ENCODE results near the gene RERE. TPM values are rescaled to one million over a fixed set of nuclear protein-coding genes. Genes with fewer than 3 reads are reported as not detected.

Gene RERE
- total RNA-seq, 1 donor from 2014 or later, result 78.2 TPM

DNA sequence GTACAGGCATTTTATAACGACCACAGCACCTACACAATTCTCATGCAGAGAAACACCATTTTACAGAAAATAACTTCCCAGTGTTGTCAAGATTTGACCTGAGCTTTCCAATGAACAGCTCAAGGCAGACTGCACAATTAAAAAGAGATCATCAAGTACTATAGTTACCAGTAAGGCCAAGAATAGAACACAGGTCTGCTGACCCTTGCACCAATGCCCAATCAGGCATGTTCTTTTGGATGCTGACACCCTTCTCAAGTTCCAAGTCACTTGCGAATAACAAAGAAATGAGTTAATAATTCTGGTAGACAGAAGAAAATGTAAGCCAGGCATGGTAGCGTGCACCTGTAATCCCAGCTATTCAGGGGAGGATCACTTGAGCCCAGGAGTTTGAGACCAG lies 397.6 kb downstream of the RERE start:
- intact Hi-C loops (cut with micrococcal nuclease), result loop anchor here (5.0 to 10.0 kb wide), 3 partner anchors 38 to 235 kb away; no protein-coding TSS in a partner anchor

- intact Hi-C loops (cut with micrococcal nuclease), result no loop called here
Measured at GRCh38 chr1:8419172-8419571, 398.3 kb downstream of the RERE start.

GRCh38 chr1:8418301-8418700 lies 399.1 kb downstream of the RERE start:
- intact Hi-C loops (cut with micrococcal nuclease), result no loop called here

GRCh38 chr1:8417625-8418024 lies 399.8 kb downstream of the RERE start:
- intact Hi-C loops (cut with micrococcal nuclease), result no loop called here

DNA sequence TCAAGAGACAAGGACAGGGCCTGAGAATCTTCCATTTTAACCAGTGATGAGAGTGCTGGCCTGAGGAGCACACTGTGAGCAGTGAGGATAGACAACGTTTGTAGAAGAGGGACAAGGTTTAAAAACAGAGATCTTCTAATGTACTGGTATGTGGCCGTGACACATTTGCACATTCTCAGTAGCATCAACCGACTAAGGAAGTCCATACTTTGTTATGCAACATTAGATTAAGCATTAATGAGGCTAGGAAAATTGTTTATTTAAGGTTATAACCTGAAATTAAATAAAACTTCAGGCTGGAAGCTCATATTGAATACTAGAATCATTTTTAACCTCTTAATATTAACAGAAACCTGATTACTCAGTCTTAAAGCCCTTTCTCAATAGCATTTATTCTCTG lies 400.6 kb downstream of the RERE start:
- intact Hi-C loops (cut with micrococcal nuclease), result no loop called here

DNA sequence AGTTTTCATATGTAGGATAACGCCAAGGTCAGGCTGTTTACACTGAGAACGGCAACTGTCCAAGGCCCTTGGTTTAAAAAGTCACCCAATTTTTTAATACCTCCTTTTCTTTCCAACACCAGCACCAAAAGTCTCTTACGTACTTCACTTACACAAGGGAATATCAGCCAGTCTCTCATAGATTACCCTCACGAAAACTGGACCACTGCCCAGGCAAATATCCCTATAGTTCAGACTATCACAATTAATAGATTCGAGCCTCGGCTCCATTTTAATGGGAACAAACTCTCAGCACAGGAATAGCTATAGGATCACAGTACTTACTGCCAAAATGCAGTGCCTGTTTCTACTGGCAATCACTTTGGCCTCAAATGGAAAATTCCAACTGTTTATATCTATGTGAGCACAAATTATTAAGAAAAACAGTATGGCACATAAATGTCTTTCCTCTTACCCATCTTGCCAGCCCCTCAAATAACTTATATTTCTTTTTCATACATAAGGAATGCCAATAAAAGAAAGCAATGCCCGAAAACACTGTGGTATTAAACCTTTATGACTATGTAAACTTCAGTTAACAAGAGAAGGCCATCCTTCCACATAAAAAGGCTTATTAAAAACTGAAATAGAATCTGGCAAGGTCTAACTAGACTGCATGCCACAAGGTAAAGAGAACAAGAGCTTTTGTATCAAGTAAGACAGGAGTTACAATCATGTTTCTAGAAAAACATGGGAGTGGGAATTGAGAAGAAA lies 401.7 kb downstream of the RERE start:
- intact Hi-C loops (cut with micrococcal nuclease), result no loop called here

DNA sequence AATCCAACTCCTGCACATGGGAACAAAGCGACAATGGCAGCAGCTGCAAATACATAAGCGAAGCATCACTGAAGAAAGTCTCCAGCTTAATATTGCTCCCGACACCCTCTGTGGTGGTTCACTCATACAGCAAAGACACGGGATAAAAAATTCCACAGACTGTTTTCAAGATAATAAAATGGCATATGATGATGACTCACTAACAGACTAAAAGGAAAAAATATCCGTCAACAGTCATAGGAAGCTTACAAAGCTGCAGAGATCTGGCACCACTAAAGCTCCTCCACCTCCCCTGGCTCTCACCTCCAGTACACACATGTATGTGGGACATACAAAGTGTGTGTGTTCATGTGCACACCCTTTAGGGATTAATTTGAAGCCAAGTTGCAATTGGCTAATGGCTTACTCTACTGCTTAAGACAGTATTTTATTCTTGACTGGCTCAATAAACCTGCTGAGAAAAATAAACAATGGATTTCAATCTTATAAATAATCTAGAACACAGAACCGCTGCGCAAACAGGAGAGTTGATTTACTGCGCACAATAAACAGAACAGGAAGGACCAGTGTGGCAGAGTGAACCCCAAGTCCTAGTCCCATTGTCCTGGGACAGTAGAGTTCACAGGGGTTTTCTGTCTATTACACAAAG lies 405.1 kb downstream of the RERE start:
- intact Hi-C loops (cut with micrococcal nuclease), result no loop called here

DNA sequence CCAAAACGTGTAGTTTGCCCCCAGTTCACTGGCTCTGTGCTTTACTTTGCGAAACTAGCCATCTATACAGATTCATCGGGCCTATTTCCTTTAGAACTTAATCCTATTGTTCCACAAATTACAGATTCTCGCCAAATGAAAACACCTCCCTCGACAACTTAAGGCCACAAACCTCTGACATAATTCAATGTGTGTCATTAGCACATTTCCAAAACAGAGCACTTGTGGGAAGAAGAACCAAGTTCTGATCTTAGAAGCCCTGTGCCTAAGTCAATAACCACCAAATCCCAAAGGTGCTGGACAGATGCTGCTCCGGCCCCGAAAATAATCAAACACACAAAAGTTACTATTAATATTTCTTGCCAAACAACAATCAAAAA lies 405.6 kb downstream of the RERE start:
- intact Hi-C loops (cut with micrococcal nuclease), result no loop called here

DNA sequence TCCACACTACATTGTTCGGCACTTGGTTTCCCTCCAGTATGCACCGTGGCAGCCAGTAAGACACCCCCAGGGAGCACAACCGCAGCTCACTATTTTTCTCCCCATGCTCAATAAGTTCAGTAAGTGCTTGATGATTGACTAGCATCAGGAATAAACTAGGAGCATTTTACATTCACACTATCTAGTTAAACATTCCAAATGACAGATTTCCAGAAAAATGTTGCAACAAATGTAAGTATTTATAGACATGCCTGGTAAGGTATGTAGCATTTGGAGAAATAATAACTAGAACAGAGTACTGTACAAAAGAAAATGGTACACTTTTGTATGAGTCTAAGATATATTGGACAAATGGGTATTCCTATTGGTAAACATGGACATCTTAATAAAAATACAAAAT lies 406.6 kb downstream of the RERE start:
- intact Hi-C loops (cut with micrococcal nuclease), result no loop called here

GRCh38 chr1:8409606-8410005 lies 407.8 kb downstream of the RERE start:
- intact Hi-C loops (cut with micrococcal nuclease), result loop anchor here (1.0 to 2.0 kb wide), 2 partner anchors 39 to 152 kb away; no protein-coding TSS in a partner anchor

DNA sequence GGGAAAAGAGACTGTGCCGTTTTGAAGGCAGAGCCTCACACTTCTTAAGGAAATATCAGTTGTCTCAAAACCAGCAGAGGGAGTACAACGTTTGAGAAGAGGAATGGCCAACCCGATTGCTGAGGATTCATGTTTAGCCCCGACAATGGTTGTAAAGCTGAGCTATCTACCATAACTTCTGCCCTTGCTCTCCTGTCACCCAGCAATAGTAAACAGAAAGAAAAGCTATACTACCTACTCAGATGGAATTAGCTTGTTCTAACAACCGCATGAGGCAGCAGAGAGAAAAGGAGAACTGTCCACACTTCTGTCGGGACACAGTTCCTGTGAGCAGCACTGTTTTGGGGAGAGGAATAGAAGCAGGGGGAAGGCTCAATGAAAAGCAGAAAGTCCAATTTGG lies 408.3 kb downstream of the RERE start:
- intact Hi-C loops (cut with micrococcal nuclease), result loop anchor here (1.0 to 2.0 kb wide), 2 partner anchors 40 to 152 kb away; no protein-coding TSS in a partner anchor

DNA sequence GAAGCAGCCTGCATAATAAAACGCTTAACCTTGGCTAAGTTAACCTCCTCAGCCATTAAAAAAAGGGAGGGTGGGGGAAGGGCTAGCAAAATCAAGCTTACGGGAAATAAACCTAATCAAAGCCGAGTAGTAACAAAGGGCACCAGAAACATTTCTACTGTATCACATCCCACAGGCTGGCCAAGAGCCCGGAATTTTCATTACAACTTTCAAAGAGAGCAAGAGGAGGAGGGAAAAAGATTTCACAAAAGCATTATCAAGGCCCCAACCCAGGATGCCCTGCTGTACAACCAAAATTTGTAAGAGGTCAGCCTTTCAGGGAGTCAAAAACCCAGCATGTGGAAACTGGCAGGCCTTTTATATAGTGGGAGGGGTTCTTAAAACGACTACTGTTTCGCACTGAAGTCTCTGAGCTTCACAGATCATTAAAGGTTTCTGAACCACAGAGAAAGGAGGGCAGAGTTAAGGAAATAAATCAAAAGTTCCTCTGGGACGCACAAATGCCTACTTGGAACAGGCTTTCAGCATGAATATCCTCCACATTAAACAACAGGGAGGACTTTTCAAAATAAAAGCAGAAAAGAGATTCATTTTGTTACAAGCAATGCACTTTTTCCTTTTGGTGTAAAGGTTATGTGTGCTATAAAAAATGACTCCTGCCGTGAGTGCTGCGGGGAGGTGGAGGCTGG lies 409.1 kb downstream of the RERE start:
- intact Hi-C loops (cut with micrococcal nuclease), result loop anchor here (2.0 kb wide), 1 partner anchor 41 kb away; no protein-coding TSS in a partner anchor

- intact Hi-C loops (cut with micrococcal nuclease), result loop anchor here (2.0 kb wide), 1 partner anchor 41 kb away; no protein-coding TSS in a partner anchor
Measured at GRCh38 chr1:8407652-8408051, 409.8 kb downstream of the RERE start.

GRCh38 chr1:8406960-8407359 lies 410.5 kb downstream of the RERE start:
- intact Hi-C loops (cut with micrococcal nuclease), result no loop called here

DNA sequence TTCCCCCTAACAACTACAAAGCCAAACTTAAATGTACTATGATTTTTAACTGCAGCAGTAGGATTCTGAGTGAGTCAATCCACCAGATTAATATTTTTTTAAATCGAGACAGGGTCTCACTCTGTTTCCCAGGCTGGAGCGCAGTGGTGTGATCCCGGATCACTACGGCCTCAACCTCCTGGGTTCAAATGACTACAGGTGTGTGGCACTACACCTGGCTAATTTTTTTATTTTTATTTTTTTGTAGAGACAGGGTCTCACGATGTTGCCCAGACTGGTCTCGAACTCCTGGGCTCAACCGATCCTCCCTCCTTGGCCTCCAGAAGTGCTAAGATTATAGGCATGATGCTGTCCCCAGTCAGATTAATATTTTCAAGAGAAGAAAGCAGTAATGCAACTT lies 411.4 kb downstream of the RERE start:
- intact Hi-C loops (cut with micrococcal nuclease), result no loop called here

- intact Hi-C loops (cut with micrococcal nuclease), result no loop called here
Measured at GRCh38 chr1:8404460-8405370, 412.7 kb downstream of the RERE start.

DNA sequence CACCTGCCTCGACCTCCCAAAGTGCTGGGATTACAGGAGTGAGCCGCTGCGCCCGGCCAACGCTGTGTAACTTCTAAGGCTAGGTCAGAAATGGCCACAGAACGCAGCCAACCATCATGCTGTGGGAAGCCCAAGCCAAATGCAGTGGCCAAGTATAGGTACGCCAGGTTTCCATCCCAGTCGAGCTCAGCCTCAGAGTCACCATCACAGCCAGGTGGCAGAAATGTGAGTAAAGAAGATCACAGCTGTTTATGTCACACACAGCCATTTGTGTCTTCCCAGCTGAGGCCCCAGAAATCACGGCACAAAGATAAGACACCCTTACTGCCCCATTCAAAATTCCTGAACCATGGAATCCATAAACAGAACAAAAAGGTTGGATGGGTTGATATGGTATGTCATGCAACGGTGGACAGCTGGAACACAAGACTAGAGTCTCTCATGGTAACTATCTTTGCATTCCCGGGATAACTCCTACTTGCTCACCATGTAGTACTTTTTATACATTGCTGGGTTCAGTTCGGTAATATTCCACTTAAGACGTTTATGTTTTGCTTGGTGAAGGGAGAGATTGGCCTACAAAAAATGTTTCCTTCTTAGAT lies 415.2 kb downstream of the RERE start:
- intact Hi-C loops (cut with micrococcal nuclease), result no loop called here

DNA sequence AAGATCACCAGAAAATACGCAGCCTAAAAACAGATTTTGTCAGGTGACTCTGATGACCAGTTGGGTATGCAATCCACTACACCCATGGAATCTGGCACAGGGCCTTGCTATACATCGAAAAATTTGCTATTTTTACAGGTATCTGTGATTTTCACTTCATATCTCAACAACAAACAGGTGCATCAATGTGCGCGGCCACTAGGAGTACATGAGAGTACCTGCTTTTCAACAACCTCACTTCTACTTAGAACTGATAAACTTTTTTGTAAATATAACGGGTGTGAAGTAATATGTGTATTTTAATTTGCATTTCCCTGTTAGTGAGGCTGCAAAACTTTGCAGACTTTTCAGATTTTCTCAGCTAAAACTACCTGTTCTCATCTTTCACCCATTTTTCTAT lies 418.8 kb downstream of the RERE start:
- intact Hi-C loops (cut with micrococcal nuclease), result loop anchor here (5.0 kb wide), 1 partner anchor 74 kb away; no protein-coding TSS in a partner anchor

- intact Hi-C loops (cut with micrococcal nuclease), result loop anchor here (5.0 kb wide), 1 partner anchor 74 kb away; no protein-coding TSS in a partner anchor
Measured at GRCh38 chr1:8398086-8398485, 419.4 kb downstream of the RERE start.

DNA sequence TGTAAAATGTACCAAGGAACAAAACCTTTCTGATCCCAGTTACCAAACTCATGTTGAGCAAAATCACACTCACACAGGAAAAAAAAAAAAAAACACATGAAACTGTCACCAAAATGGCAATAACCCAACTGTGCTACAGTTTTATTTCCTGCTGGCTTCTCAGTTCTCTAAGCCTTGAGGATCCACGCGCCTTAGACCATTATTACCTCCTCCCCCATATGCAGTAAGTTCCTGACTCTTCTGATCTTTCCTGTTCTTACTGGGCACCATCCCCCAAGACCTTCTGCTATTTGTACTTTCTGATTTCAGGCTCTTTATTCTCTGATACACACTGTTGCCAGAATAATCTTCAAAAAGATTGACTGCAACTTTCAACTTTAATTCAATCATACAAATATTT lies 419.9 kb downstream of the RERE start:
- intact Hi-C loops (cut with micrococcal nuclease), result loop anchor here (2.0 to 5.0 kb wide), 3 partner anchors 25 to 75 kb away; no protein-coding TSS in a partner anchor
